GM06990 (cell line): ENCODE data around the gene ICAM5.
A peak's percentile ranks its signal among the peaks of the same experiment; 100 is the strongest.

Experiments used
- DNase-seq: peaks from one replicate; pipeline ENCODE4 v3.0.0-alpha.2; 2011; ENCODE audit not compliant: insufficient read length; ENCODE audit errors: extremely low read depth
- H3K27me3 ChIP-seq: replicated peaks from 2 replicates; pipeline ENCODE4 v1.6.0; 2011; ENCODE audit warnings: low read length; ENCODE audit not compliant: control insufficient read depth, insufficient read depth
- H3K36me3 ChIP-seq: 2 replicates; pipeline ENCODE4 v1.5.1; 2011; ENCODE audit warnings: low read length; ENCODE audit not compliant: control insufficient read depth, insufficient read depth
- H3K4me3 ChIP-seq: replicated peaks from 2 replicates; pipeline ENCODE4 v1.5.1; 2011; ENCODE audit warnings: low read depth, mild to moderate bottlenecking, control low read depth, low read length
- CTCF ChIP-seq: IDR thresholded peaks from 2 replicates; pipeline ENCODE4 v1.5.1; 2011; ENCODE audit warnings: low read length, control low read depth, mild to moderate bottlenecking, inconsistent platforms; ENCODE audit not compliant: insufficient read depth, poor library complexity, severe bottlenecking

ICAM5 gene

GRCh38 chr19:10266706-10267105, 23.0 kb upstream of the ICAM5 start:
- no peak for TF ChIP-seq CTCF
- DNase-seq = no peak
- H3K4me3 ChIP-seq = no peak overlapping the region
- no peaks in the 10 kb centered on the region; the same call in 1 of the 2 replicates for H3K36me3 ChIP-seq
- no peaks in the 10 kb centered on the region for H3K27me3 ChIP-seq

GRCh38 chr19:10268071-10268470, 21.7 kb upstream of the ICAM5 start:
- DNase-seq = no peak
- no peak for TF ChIP-seq CTCF
- Histone ChIP-seq H3K4me3 (no peak overlapping the region), H3K27me3 (no peaks in the 10 kb centered on the region), H3K36me3 (peaks cover 4% of the 10 kb centered on the region)

GRCh38 chr19:10269333-10270179, 20.2 kb upstream of the ICAM5 start:
- Histone ChIP-seq H3K27me3 (no peaks in the 10 kb centered on the region), H3K36me3 (peaks cover 6% of the 10 kb centered on the region), H3K4me3 (peak overlapping the region; percentile 93)
- DNase-seq = peak; percentile 90
- TF ChIP-seq CTCF = peak; percentile 93

GRCh38 chr19:10270180-10270615, 19.6 kb upstream of the ICAM5 start:
- peak; percentile 88 for DNase-seq
- H3K36me3 ChIP-seq = peaks cover 12% of the 10 kb centered on the region
- no peak for TF ChIP-seq CTCF
- peak overlapping the region; percentile 93 for H3K4me3 ChIP-seq
- no peaks in the 10 kb centered on the region for H3K27me3 ChIP-seq

GRCh38 chr19:10270616-10271394, 18.9 kb upstream of the ICAM5 start, which contains the start of gene ICAM1:
Gene ICAM1 (plus strand): TSS chr19:10271120. CDS start chr19:10271160, 40 bp downstream.
- Histone ChIP-seq H3K4me3 (peak within 1 kb of the TSS; percentile 93), H3K36me3 (peaks cover 15% of the 10 kb centered on the region), H3K27me3 (no peaks in the 10 kb centered on the region)
- TF ChIP-seq CTCF = peak; percentile 5
- peak; percentile 88 for DNase-seq
